Measurements from ENCODE around the gene EXOC3L1. TPM values are rescaled to one million over a fixed set of nuclear protein-coding genes. Genes with fewer than 3 reads are reported as not detected.
A peak's percentile ranks its signal among the peaks of the same experiment; 100 is the strongest.

Gene EXOC3L1
- total RNA-seq, 2 experiments from 2014 or later: not detected

GRCh38 chr16:67149276-67150046, 40.5 kb downstream of the EXOC3L1 start:
- Mint-ChIP-seq H3K27me3 (peaks cover 14% of the 10 kb centered on the region), H3K9me3 (no peaks in the 10 kb centered on the region), H3K27ac (no peak overlapping the region), H3K4me1 (ENCODE audit: low read depth) (peaks cover 16% of the 10 kb centered on the region), H3K36me3 (ENCODE audit: low read depth) (peaks cover 45% of the 10 kb centered on the region), H3K4me3 (no peak overlapping the region)
- intact Hi-C loops (cut with DNase I, micrococcal nuclease): loop anchor here in 1 of 2 experiments (10.0 kb wide), 1 partner anchor 305 kb away; no protein-coding TSS in a partner anchor
- TF ChIP-seq CTCF (IDR thresholded peaks at IDR 0.05): peak; percentile 16
- POLR2A ChIA-PET: interaction anchor here (3.0 kb wide), 1 partner anchor 10 kb away, joined by 29 read pairs; the partner anchor contains the start of genes FBXL8 and TRADD
- ATAC-seq (ENCODE audit: poor library complexity): no peak
- Histone ChIP-seq H3K4me3 (ENCODE audit: low read length) (no peak overlapping the region), H3K27me3 (ENCODE audit: control insufficient read depth in 1 of 2, insufficient read depth in 2 of 2, low read length in 2 of 2) (no peaks in the 10 kb centered on the region), H3K27ac (ENCODE audit: low read depth in 1 of 2, low read length in 2 of 2) (no peak overlapping the region), H3K4me1 (ENCODE audit: insufficient read depth, low read length) (peaks cover 37% of the 10 kb centered on the region), H3K9me3 (ENCODE audit: control insufficient read depth in 1 of 2, insufficient read depth in 1 of 2, low read length in 2 of 2) (peaks cover 0 to 7% of the 10 kb centered on the region in 2 experiments), H3K36me3 (ENCODE audit: insufficient read depth, low read length) (peaks cover 38% of the 10 kb centered on the region)
- DNase-seq: no peak
- CTCF ChIA-PET: no interaction called here

GRCh38 chr16:67148656-67149275, 41.2 kb downstream of the EXOC3L1 start:
- Mint-ChIP-seq H3K4me1 (ENCODE audit: low read depth) (peaks cover 16% of the 10 kb centered on the region), H3K9me3 (no peaks in the 10 kb centered on the region), H3K4me3 (peak overlapping the region; percentile 51), H3K27me3 (peaks cover 14% of the 10 kb centered on the region), H3K27ac (no peak overlapping the region), H3K36me3 (ENCODE audit: low read depth) (peaks cover 50% of the 10 kb centered on the region)
- POLR2A ChIA-PET: interaction anchor here (3.0 kb wide), 1 partner anchor 11 kb away, joined by 29 read pairs; the partner anchor contains the start of genes FBXL8 and TRADD
- DNase-seq (no peak), ATAC-seq (ENCODE audit: poor library complexity) (no peak)
- TF ChIP-seq CTCF (IDR thresholded peaks at IDR 0.05): no peak
- peaks cover 31% of the 10 kb centered on the region for H3K4me1 ChIP-seq (ENCODE audit: insufficient read depth, low read length)
- H3K4me3 ChIP-seq (ENCODE audit: low read length): no peak overlapping the region
- intact Hi-C loops (cut with DNase I, micrococcal nuclease): loop anchor here in 1 of 2 experiments (10.0 kb wide), 1 partner anchor 306 kb away; no protein-coding TSS in a partner anchor
- H3K9me3 ChIP-seq (ENCODE audit: control insufficient read depth in 1 of 2, insufficient read depth in 1 of 2, low read length in 2 of 2): peaks cover 0 to 7% of the 10 kb centered on the region in 2 experiments
- no peak overlapping the region for H3K27ac ChIP-seq (ENCODE audit: low read depth in 1 of 2, low read length in 2 of 2)
- CTCF ChIA-PET: no interaction called here
- peaks cover 44% of the 10 kb centered on the region for H3K36me3 ChIP-seq (ENCODE audit: insufficient read depth, low read length)
- no peaks in the 10 kb centered on the region for H3K27me3 ChIP-seq (ENCODE audit: control insufficient read depth in 1 of 2, insufficient read depth in 2 of 2, low read length in 2 of 2)

- H3K4me1 Mint-ChIP-seq (ENCODE audit: low read depth): peaks cover 16% of the 10 kb centered on the region
- H3K27me3 Mint-ChIP-seq: peaks cover 14% of the 10 kb centered on the region
- peaks cover 0 to 7% of the 10 kb centered on the region in 2 experiments for H3K9me3 ChIP-seq (ENCODE audit: control insufficient read depth in 1 of 2, insufficient read depth in 1 of 2, low read length in 2 of 2)
- H3K4me1 ChIP-seq (ENCODE audit: insufficient read depth, low read length): peaks cover 28% of the 10 kb centered on the region
- peaks cover 48% of the 10 kb centered on the region for H3K36me3 ChIP-seq (ENCODE audit: insufficient read depth, low read length)
- POLR2A ChIA-PET: no interaction called here
- peak overlapping the region; percentile 25 for H3K4me3 Mint-ChIP-seq
- H3K27ac ChIP-seq (ENCODE audit: low read depth in 1 of 2, low read length in 2 of 2): no peak overlapping the region
- TF ChIP-seq CTCF (IDR thresholded peaks at IDR 0.05): no peak
- CTCF ChIA-PET: no interaction called here
- H3K9me3 Mint-ChIP-seq: no peaks in the 10 kb centered on the region
- H3K4me3 ChIP-seq (ENCODE audit: low read length): no peak overlapping the region
- no peak for DNase-seq
- H3K27ac Mint-ChIP-seq: no peak overlapping the region
- H3K36me3 Mint-ChIP-seq (ENCODE audit: low read depth): peaks cover 55% of the 10 kb centered on the region
- no peaks in the 10 kb centered on the region for H3K27me3 ChIP-seq (ENCODE audit: control insufficient read depth in 1 of 2, insufficient read depth in 2 of 2, low read length in 2 of 2)
- intact Hi-C loops (cut with DNase I, micrococcal nuclease): loop anchor here in 1 of 2 experiments (10.0 kb wide), 1 partner anchor 307 kb away; no protein-coding TSS in a partner anchor
- ATAC-seq (ENCODE audit: poor library complexity): no peak
These were observed 41.7 kb downstream of the EXOC3L1 start for GRCh38 chr16:67148221-67148620.
